HL-60 (cell line): ENCODE measurements around the gene DAAM2.

ENCODE experiments used
- GABPA ChIP-seq: IDR thresholded peaks from 2 replicates; pipeline ENCODE4 v1.6.1; 2012; ENCODE audit warnings: low read depth
- POLR2AphosphoS5 ChIP-seq: IDR thresholded peaks from 2 replicates; pipeline ENCODE4 v1.6.1; 2012; ENCODE audit warnings: low read depth
- SPI1 ChIP-seq: IDR thresholded peaks from 2 replicates; pipeline ENCODE4 v1.6.1; 2012; ENCODE audit warnings: low read depth, mild to moderate bottlenecking, borderline replicate concordance
- TF ChIP-seq, protein P1 (sequence below): IDR thresholded peaks from one replicate; pipeline ENCODE4 v1.5.1; 2011; ENCODE audit warnings: low read length, control low read depth, inconsistent platforms; ENCODE audit not compliant: insufficient read depth
- TF ChIP-seq, protein P2 (sequence below): IDR thresholded peaks from 2 replicates; pipeline ENCODE4 v1.6.1; 2012; ENCODE audit warnings: low read depth; ENCODE audit not compliant: insufficient replicate concordance

DNA sequence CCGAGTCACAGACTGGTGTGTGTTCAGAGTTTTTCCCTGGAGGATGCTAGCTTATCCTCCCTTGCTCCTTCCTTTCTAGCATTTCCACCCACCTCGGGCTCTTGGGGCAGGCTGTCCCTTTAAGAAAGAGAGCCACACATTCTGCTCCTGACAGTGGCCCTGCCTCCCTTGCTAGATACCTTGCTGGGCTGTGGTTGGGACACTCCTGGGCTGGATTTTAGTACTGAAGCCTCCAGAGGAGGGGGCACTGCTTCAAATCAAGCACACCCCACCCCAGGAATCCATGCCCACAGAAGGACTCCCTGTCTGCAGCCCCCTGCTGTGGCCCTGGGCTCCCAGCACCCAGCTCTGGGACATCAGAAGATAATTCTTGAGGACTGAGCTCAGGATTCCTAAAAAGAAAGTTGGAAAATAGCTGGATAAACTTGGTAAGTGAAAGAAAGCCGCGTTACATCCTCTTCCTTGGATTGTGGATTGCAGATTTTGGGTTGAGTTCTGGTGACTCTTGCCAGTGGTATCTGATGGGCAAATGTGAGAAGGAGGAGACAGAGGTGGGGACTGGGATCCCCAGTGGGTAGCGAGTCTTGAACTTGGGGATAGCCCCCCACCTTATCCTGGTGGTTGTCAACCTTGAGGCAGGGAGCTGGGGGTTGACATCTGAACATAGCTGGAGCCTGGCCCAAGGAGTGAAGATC lies 29.0 kb downstream of the DAAM2 start:
- TF ChIP-seq, protein P1, sequence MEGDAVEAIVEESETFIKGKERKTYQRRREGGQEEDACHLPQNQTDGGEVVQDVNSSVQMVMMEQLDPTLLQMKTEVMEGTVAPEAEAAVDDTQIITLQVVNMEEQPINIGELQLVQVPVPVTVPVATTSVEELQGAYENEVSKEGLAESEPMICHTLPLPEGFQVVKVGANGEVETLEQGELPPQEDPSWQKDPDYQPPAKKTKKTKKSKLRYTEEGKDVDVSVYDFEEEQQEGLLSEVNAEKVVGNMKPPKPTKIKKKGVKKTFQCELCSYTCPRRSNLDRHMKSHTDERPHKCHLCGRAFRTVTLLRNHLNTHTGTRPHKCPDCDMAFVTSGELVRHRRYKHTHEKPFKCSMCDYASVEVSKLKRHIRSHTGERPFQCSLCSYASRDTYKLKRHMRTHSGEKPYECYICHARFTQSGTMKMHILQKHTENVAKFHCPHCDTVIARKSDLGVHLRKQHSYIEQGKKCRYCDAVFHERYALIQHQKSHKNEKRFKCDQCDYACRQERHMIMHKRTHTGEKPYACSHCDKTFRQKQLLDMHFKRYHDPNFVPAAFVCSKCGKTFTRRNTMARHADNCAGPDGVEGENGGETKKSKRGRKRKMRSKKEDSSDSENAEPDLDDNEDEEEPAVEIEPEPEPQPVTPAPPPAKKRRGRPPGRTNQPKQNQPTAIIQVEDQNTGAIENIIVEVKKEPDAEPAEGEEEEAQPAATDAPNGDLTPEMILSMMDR, result no peak
- TF ChIP-seq POLR2AphosphoS5 (no peak), GABPA (no peak), SPI1 (no peak)
- TF ChIP-seq, protein P2, sequence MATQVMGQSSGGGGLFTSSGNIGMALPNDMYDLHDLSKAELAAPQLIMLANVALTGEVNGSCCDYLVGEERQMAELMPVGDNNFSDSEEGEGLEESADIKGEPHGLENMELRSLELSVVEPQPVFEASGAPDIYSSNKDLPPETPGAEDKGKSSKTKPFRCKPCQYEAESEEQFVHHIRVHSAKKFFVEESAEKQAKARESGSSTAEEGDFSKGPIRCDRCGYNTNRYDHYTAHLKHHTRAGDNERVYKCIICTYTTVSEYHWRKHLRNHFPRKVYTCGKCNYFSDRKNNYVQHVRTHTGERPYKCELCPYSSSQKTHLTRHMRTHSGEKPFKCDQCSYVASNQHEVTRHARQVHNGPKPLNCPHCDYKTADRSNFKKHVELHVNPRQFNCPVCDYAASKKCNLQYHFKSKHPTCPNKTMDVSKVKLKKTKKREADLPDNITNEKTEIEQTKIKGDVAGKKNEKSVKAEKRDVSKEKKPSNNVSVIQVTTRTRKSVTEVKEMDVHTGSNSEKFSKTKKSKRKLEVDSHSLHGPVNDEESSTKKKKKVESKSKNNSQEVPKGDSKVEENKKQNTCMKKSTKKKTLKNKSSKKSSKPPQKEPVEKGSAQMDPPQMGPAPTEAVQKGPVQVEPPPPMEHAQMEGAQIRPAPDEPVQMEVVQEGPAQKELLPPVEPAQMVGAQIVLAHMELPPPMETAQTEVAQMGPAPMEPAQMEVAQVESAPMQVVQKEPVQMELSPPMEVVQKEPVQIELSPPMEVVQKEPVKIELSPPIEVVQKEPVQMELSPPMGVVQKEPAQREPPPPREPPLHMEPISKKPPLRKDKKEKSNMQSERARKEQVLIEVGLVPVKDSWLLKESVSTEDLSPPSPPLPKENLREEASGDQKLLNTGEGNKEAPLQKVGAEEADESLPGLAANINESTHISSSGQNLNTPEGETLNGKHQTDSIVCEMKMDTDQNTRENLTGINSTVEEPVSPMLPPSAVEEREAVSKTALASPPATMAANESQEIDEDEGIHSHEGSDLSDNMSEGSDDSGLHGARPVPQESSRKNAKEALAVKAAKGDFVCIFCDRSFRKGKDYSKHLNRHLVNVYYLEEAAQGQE, result no peak
